Astrocyte (in vitro differentiated cells and primary cell): ENCODE results near the gene CNTN5. TPM values are rescaled to one million over a fixed set of nuclear protein-coding genes. Genes with fewer than 3 reads are reported as not detected.

Experiments
- DNase-seq: peaks from one replicate; pipeline ENCODE4 v3.0.0-alpha.2; 2010; ENCODE audit warnings: low read depth
- FAIRE-seq: peaks from 2 replicates; lab custom pipeline; 2011; peaks lifted over from hg19 to GRCh38; lab: Jason Lieb, UNC
- H2AFZ ChIP-seq: 2 replicates; pipeline ENCODE4 v1.6.0; 2012; ENCODE audit warnings: low read depth, low read length, inconsistent platforms
- H3K27ac ChIP-seq: 2 replicates; pipeline ENCODE4 v1.5.1; 2011; ENCODE audit warnings: low read depth, low read length, inconsistent platforms
- H3K27me3 ChIP-seq: 2 replicates; pipeline ENCODE4 v1.6.0; 2011; ENCODE audit warnings: low read length, inconsistent platforms; ENCODE audit not compliant: insufficient read depth
- H3K36me3 ChIP-seq: 2 replicates; pipeline ENCODE4 v1.5.1; 2011; ENCODE audit warnings: low read length, inconsistent platforms; ENCODE audit not compliant: insufficient read depth
- H3K4me1 ChIP-seq: 2 replicates; pipeline ENCODE4 v1.5.1; 2011; ENCODE audit warnings: low read length, inconsistent platforms; ENCODE audit not compliant: insufficient read depth
- H3K4me2 ChIP-seq: 2 replicates; pipeline ENCODE4 v1.6.0; 2012; ENCODE audit warnings: low read length, inconsistent platforms
- H3K4me3 ChIP-seq: 2 replicates; pipeline ENCODE4 v1.5.1; 2011; ENCODE audit warnings: low read depth, mild to moderate bottlenecking, low read length, inconsistent platforms; ENCODE audit not compliant: insufficient read depth
- H3K79me2 ChIP-seq: 2 replicates; pipeline ENCODE4 v1.6.0; 2012; ENCODE audit warnings: mild to moderate bottlenecking, low read length, inconsistent platforms; ENCODE audit not compliant: insufficient read depth
- H3K9ac ChIP-seq: 2 replicates; pipeline ENCODE4 v1.6.0; 2012; ENCODE audit warnings: mild to moderate bottlenecking, low read length, inconsistent platforms
- H3K9me3 ChIP-seq: 2 replicates; pipeline ENCODE4 v1.5.1; 2012; ENCODE audit warnings: low read depth, mild to moderate bottlenecking, low read length, inconsistent platforms; ENCODE audit not compliant: insufficient read depth
- H4K20me1 ChIP-seq: 2 replicates; pipeline ENCODE4 v1.6.0; 2012; ENCODE audit warnings: low read length, inconsistent platforms; ENCODE audit not compliant: insufficient read depth
- H3K27ac Mint-ChIP-seq: one replicate; pipeline ENCODE4 v1.8.0; 2021; ENCODE audit warnings: mild to moderate bottlenecking, mixed read lengths; ENCODE audit not compliant: unreplicated experiment
- H3K27me3 Mint-ChIP-seq: one replicate; pipeline ENCODE4 v1.8.0; 2021; ENCODE audit warnings: low read depth, mixed read lengths; ENCODE audit not compliant: unreplicated experiment
- H3K36me3 Mint-ChIP-seq: one replicate; pipeline ENCODE4 v1.8.0; 2021; ENCODE audit warnings: low read depth, mixed read lengths; ENCODE audit not compliant: unreplicated experiment
- H3K4me1 Mint-ChIP-seq: one replicate; pipeline ENCODE4 v1.8.0; 2021; ENCODE audit warnings: low read depth, mixed read lengths; ENCODE audit not compliant: unreplicated experiment
- H3K4me3 Mint-ChIP-seq: one replicate; pipeline ENCODE4 v1.8.0; 2021; ENCODE audit warnings: mild to moderate bottlenecking, moderate library complexity, mixed read lengths; ENCODE audit not compliant: unreplicated experiment
- H3K9me3 Mint-ChIP-seq: one replicate; pipeline ENCODE4 v1.8.0; 2021; ENCODE audit warnings: mild to moderate bottlenecking, mixed read lengths; ENCODE audit not compliant: unreplicated experiment
- CTCF ChIP-seq: IDR thresholded peaks from 2 replicates; pipeline ENCODE4 v1.5.1; 2011; ENCODE audit warnings: low read depth, mild to moderate bottlenecking, inconsistent platforms, low read length, moderate library complexity; ENCODE audit not compliant: insufficient read depth
- EZH2 ChIP-seq: IDR thresholded peaks from 2 replicates; pipeline ENCODE4 v1.6.1; 2012; ENCODE audit warnings: mild to moderate bottlenecking, low read length, inconsistent platforms; ENCODE audit not compliant: insufficient read depth
- total RNA-seq: library from RNA; stranded (reverse); gene quantifications from 2 replicates; pipeline ENCODE4 v1.2.1, GENCODE V29; 2021

The CNTN5 gene
- total RNA-seq, 1 donor from 2014 or later, result 1.1 TPM

- Histone ChIP-seq H3K27ac (no peak overlapping the region), H3K9me3 (no peaks in the 10 kb centered on the region), H4K20me1 (no peaks in the 10 kb centered on the region), H3K4me1 (no peaks in the 10 kb centered on the region), H3K4me3 (no peak overlapping the region), H3K79me2 (no peaks in the 10 kb centered on the region), H3K9ac (no peak overlapping the region), H3K27me3 (no peaks in the 10 kb centered on the region), H2AFZ (no peak overlapping the region), H3K36me3 (no peaks in the 10 kb centered on the region), H3K4me2 (no peak overlapping the region)
- no peaks in the 10 kb centered on the region for H3K27me3 Mint-ChIP-seq
- no peaks in the 10 kb centered on the region for H3K4me1 Mint-ChIP-seq
- DNase-seq (no peak), FAIRE-seq (no peak)
- TF ChIP-seq CTCF, result no peak
- no peak for TF ChIP-seq EZH2
- no peaks in the 10 kb centered on the region for H3K9me3 Mint-ChIP-seq
- H3K36me3 Mint-ChIP-seq, result no peaks in the 10 kb centered on the region
- H3K27ac Mint-ChIP-seq, result no peak overlapping the region
- no peak overlapping the region for H3K4me3 Mint-ChIP-seq
Measured at GRCh38 chr11:99568808-99569207, 548.1 kb downstream of the CNTN5 start.

- Histone ChIP-seq H3K79me2 (no peaks in the 10 kb centered on the region), H2AFZ (no peak overlapping the region), H3K27me3 (no peaks in the 10 kb centered on the region), H4K20me1 (no peaks in the 10 kb centered on the region), H3K27ac (no peak overlapping the region), H3K9ac (no peak overlapping the region), H3K4me1 (no peaks in the 10 kb centered on the region), H3K4me3 (no peak overlapping the region), H3K36me3 (no peaks in the 10 kb centered on the region), H3K4me2 (no peak overlapping the region), H3K9me3 (no peaks in the 10 kb centered on the region)
- DNase-seq, result no peak
- Mint-ChIP-seq H3K27ac (no peak overlapping the region), H3K27me3 (no peaks in the 10 kb centered on the region), H3K9me3 (no peaks in the 10 kb centered on the region), H3K4me3 (no peak overlapping the region), H3K4me1 (no peaks in the 10 kb centered on the region), H3K36me3 (no peaks in the 10 kb centered on the region)
- no peak for FAIRE-seq
- TF ChIP-seq CTCF, result no peak
- TF ChIP-seq EZH2, result no peak
Measured at GRCh38 chr11:99571094-99571493, 550.3 kb downstream of the CNTN5 start.

- Histone ChIP-seq H3K27ac (no peak overlapping the region), H3K9me3 (no peaks in the 10 kb centered on the region), H3K4me3 (no peak overlapping the region), H3K36me3 (no peaks in the 10 kb centered on the region), H4K20me1 (no peaks in the 10 kb centered on the region), H3K4me2 (no peak overlapping the region), H2AFZ (no peak overlapping the region), H3K27me3 (no peaks in the 10 kb centered on the region), H3K4me1 (no peaks in the 10 kb centered on the region), H3K79me2 (no peaks in the 10 kb centered on the region), H3K9ac (no peak overlapping the region)
- Mint-ChIP-seq H3K4me3 (no peak overlapping the region), H3K4me1 (no peaks in the 10 kb centered on the region), H3K27ac (no peak overlapping the region), H3K9me3 (peaks cover 12% of the 10 kb centered on the region), H3K27me3 (no peaks in the 10 kb centered on the region), H3K36me3 (peaks cover 2% of the 10 kb centered on the region)
- no peak for DNase-seq
- TF ChIP-seq EZH2 (no peak), CTCF (no peak)
- FAIRE-seq, result no peak
Measured at GRCh38 chr11:99584830-99585229, 564.1 kb downstream of the CNTN5 start.
